Neural cell (in vitro differentiated cells): ENCODE data around the gene BTBD18. TPM values are rescaled to one million over a fixed set of nuclear protein-coding genes. Genes with fewer than 3 reads are reported as not detected.

ENCODE experiments used
- H2AFZ ChIP-seq: fragments of 200-600, 300-800 bp; sonication (generic), shearing (Covaris generic); 2 replicates; pipeline ENCODE4 v1.6.0; 2014; ENCODE audit warnings: low read depth, mild to moderate bottlenecking, antibody characterized with exemption, low read length, moderate library complexity
- H3F3A ChIP-seq: fragments of 200-600 bp; shearing (Covaris generic); 2 replicates; pipeline ENCODE4 v1.6.1; 2016; ENCODE audit warnings: mild to moderate bottlenecking, moderate library complexity, mixed read lengths, antibody characterized with exemption, low read length; ENCODE audit not compliant: insufficient read depth, poor library complexity, severe bottlenecking
- H3K27ac ChIP-seq: fragments of 200-600, 300-800 bp; sonication (generic), shearing (Covaris generic); 2 replicates; pipeline ENCODE4 v1.5.1; 2014; ENCODE audit warnings: mild to moderate bottlenecking, low read length, moderate library complexity
- H3K27me3 ChIP-seq: fragments of 300-800, 200-600 bp; sonication (generic), shearing (Covaris generic); 2 replicates; pipeline ENCODE4 v1.6.0; 2014; ENCODE audit warnings: mild to moderate bottlenecking, low read depth, low read length, moderate library complexity; ENCODE audit not compliant: insufficient read depth
- H3K36me3 ChIP-seq: fragments of 300-800, 200-600 bp; sonication (generic), shearing (Covaris generic); 2 replicates; pipeline ENCODE4 v1.5.1; 2014; ENCODE audit warnings: mild to moderate bottlenecking, antibody characterized with exemption, low read length, moderate library complexity; ENCODE audit not compliant: insufficient read depth
- H3K4me2 ChIP-seq: fragments of 300-800, 200-600 bp; sonication (generic), shearing (Covaris generic); 2 replicates; pipeline ENCODE4 v1.6.0; 2014; ENCODE audit warnings: mild to moderate bottlenecking, low read length
- H3K4me3 ChIP-seq: fragments of 300-800, 200-600 bp; sonication (generic), shearing (Covaris generic); 2 replicates; pipeline ENCODE4 v1.5.1; 2014; ENCODE audit warnings: mild to moderate bottlenecking, low read length, moderate library complexity
- H3K79me2 ChIP-seq: fragments of 200-600 bp; shearing (Covaris generic); replicated peaks from 2 replicates; pipeline ENCODE4 v1.6.0; 2014; ENCODE audit warnings: mild to moderate bottlenecking, low read length, moderate library complexity; ENCODE audit not compliant: insufficient read depth
- H3K9ac ChIP-seq: fragments of 300-800, 200-600 bp; sonication (generic), shearing (Covaris generic); 2 replicates; pipeline ENCODE4 v1.6.1; 2016; ENCODE audit warnings: mild to moderate bottlenecking, low read length, mixed read lengths
- H3K9me2 ChIP-seq: fragments of 200-600 bp; shearing (Covaris generic); 2 replicates; pipeline ENCODE4 v1.6.1; 2016; ENCODE audit warnings: mild to moderate bottlenecking, low read length, mixed read lengths; ENCODE audit not compliant: insufficient read depth
- H3K9me3 ChIP-seq: fragments of 200-600, 300-800 bp; sonication (generic), shearing (Covaris generic); 2 replicates; pipeline ENCODE4 v1.6.1; 2016; ENCODE audit warnings: mild to moderate bottlenecking, mixed run types, low read length, moderate library complexity, mixed read lengths
- H4K20me1 ChIP-seq: fragments of 200-600 bp; shearing (Covaris generic); 2 replicates; pipeline ENCODE4 v1.6.1; 2016; ENCODE audit warnings: mild to moderate bottlenecking, mixed run types; ENCODE audit not compliant: insufficient read depth
- EP300 ChIP-seq: fragments of 450-650 bp; conservative IDR thresholded peaks from 2 replicates; pipeline ENCODE4 v1.6.1; 2014; ENCODE audit warnings: antibody characterized with exemption, mild to moderate bottlenecking, moderate library complexity; ENCODE audit not compliant: poor library complexity, severe bottlenecking
- EZH2 ChIP-seq: fragments of 200-600, 300-800 bp; shearing (Covaris generic), sonication (generic); IDR thresholded peaks from 2 replicates; pipeline ENCODE4 v1.6.1; 2014; ENCODE audit warnings: antibody characterized with exemption, low read length, borderline replicate concordance, mild to moderate bottlenecking; ENCODE audit not compliant: insufficient read depth, poor library complexity, severe bottlenecking
- MXI1 ChIP-seq: fragments of 450-650 bp; conservative IDR thresholded peaks from 2 replicates; pipeline ENCODE4 v1.6.1; 2014; ENCODE audit warnings: antibody characterized with exemption, mild to moderate bottlenecking; ENCODE audit not compliant: poor library complexity, severe bottlenecking
- POLR2AphosphoS5 ChIP-seq: IDR thresholded peaks from 2 replicates; pipeline ENCODE4 v1.6.1; 2012
- RAD21 ChIP-seq: fragments of 450-650 bp; conservative IDR thresholded peaks from 2 replicates; pipeline ENCODE4 v1.6.1; 2014; ENCODE audit warnings: antibody characterized with exemption, mild to moderate bottlenecking, moderate library complexity
- SMC3 ChIP-seq: fragments of 450-650 bp; conservative IDR thresholded peaks from 2 replicates; pipeline ENCODE4 v1.6.1; 2014; ENCODE audit warnings: antibody characterized with exemption, mild to moderate bottlenecking, moderate library complexity; ENCODE audit not compliant: poor library complexity
- TAF1 ChIP-seq: IDR thresholded peaks from 2 replicates; pipeline ENCODE4 v1.6.1; 2012; ENCODE audit warnings: low read depth
- polyA plus RNA-seq: library from polyadenylated mRNA; depleted of rRNA; stranded (reverse); fragments of >200 nt; gene quantifications from 2 replicates; pipeline ENCODE4 v1.2.3, GENCODE V29; 2014
- TF ChIP-seq, protein P1 (sequence below): fragments of 450-650 bp; IDR thresholded peaks from 2 replicates; pipeline ENCODE4 v1.5.1; 2014; ENCODE audit warnings: antibody characterized with exemption, mild to moderate bottlenecking, moderate library complexity; ENCODE audit not compliant: poor library complexity, severe bottlenecking
- TF ChIP-seq, protein P2 (sequence below): IDR thresholded peaks from 2 replicates; pipeline ENCODE4 v1.6.1; 2012; ENCODE audit warnings: borderline replicate concordance

BTBD18 gene
- polyA plus RNA-seq, 1 donor from 2014 or later = not detected

DNA sequence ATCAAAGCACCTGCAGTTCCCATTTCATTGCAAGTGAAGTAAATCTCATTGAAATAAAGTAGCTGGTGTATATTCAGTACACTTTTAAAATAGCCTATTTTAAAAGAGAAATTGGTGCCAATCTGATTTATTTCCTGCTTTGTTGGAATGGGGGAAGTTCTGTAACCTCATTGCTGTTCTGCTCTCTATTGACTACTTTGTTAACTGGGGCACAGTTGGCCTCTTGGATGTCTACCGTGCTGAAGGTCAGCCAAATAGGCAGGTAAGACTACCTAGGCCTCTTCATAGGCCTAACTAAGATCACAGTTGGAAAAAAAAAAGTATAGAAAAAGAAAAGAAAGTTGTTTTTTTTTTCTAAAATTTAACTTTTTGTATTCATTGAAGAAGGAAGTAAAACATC lies 19.2 kb upstream of the BTBD18 start:
- Histone ChIP-seq H3K9me3 (no peaks in the 10 kb centered on the region), H2AFZ (no peak overlapping the region), H3K4me2 (no peak overlapping the region), H3K9ac (no peak overlapping the region), H3K36me3 (no peaks in the 10 kb centered on the region), H3K4me3 (no peak overlapping the region), H4K20me1 (no peaks in the 10 kb centered on the region), H3K27me3 (no peaks in the 10 kb centered on the region), H3F3A (no peaks in the 10 kb centered on the region), H3K27ac (no peak overlapping the region), H3K79me2 (peaks cover 93% of the 10 kb centered on the region), H3K9me2 (no peaks in the 10 kb centered on the region)
- TF ChIP-seq, protein P1, sequence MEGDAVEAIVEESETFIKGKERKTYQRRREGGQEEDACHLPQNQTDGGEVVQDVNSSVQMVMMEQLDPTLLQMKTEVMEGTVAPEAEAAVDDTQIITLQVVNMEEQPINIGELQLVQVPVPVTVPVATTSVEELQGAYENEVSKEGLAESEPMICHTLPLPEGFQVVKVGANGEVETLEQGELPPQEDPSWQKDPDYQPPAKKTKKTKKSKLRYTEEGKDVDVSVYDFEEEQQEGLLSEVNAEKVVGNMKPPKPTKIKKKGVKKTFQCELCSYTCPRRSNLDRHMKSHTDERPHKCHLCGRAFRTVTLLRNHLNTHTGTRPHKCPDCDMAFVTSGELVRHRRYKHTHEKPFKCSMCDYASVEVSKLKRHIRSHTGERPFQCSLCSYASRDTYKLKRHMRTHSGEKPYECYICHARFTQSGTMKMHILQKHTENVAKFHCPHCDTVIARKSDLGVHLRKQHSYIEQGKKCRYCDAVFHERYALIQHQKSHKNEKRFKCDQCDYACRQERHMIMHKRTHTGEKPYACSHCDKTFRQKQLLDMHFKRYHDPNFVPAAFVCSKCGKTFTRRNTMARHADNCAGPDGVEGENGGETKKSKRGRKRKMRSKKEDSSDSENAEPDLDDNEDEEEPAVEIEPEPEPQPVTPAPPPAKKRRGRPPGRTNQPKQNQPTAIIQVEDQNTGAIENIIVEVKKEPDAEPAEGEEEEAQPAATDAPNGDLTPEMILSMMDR = no peak
- TF ChIP-seq, protein P2, sequence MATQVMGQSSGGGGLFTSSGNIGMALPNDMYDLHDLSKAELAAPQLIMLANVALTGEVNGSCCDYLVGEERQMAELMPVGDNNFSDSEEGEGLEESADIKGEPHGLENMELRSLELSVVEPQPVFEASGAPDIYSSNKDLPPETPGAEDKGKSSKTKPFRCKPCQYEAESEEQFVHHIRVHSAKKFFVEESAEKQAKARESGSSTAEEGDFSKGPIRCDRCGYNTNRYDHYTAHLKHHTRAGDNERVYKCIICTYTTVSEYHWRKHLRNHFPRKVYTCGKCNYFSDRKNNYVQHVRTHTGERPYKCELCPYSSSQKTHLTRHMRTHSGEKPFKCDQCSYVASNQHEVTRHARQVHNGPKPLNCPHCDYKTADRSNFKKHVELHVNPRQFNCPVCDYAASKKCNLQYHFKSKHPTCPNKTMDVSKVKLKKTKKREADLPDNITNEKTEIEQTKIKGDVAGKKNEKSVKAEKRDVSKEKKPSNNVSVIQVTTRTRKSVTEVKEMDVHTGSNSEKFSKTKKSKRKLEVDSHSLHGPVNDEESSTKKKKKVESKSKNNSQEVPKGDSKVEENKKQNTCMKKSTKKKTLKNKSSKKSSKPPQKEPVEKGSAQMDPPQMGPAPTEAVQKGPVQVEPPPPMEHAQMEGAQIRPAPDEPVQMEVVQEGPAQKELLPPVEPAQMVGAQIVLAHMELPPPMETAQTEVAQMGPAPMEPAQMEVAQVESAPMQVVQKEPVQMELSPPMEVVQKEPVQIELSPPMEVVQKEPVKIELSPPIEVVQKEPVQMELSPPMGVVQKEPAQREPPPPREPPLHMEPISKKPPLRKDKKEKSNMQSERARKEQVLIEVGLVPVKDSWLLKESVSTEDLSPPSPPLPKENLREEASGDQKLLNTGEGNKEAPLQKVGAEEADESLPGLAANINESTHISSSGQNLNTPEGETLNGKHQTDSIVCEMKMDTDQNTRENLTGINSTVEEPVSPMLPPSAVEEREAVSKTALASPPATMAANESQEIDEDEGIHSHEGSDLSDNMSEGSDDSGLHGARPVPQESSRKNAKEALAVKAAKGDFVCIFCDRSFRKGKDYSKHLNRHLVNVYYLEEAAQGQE = no peak

DNA sequence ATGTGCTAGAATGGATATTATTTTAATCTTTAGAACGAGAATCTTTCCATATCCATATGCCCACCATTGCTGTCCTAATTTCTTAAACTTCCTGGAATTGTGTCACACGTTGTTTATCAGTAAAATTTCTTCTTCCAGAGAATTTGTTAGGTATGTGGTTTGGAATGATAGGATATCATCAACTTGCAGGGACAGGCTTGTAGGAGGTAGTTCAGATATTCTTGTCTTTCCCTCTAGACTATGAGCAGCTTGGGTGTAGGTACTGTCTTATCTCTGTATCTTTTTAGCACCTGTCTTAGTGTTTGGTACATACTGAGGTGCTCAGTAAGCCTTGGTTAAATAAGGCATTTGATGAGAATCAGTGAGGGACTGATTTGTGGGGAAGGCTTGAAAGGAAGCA lies 13.4 kb upstream of the BTBD18 start:
- no peaks in the 10 kb centered on the region for H3K36me3 ChIP-seq
- TF ChIP-seq MXI1 (no peak), TAF1 (no peak), SMC3 (no peak), RAD21 (no peak), EZH2 (no peak), POLR2AphosphoS5 (no peak), EP300 (no peak)
- TF ChIP-seq, protein P1 = no peak
- TF ChIP-seq, protein P2 = no peak
- no peaks in the 10 kb centered on the region for H3K27me3 ChIP-seq
- peak overlapping the region; percentile 92 for H3K4me2 ChIP-seq
- peaks cover 7% of the 10 kb centered on the region for H4K20me1 ChIP-seq
- no peaks in the 10 kb centered on the region for H3K9me2 ChIP-seq
- H3K9ac ChIP-seq = peak overlapping the region; percentile 87
- no peaks in the 10 kb centered on the region for H3K9me3 ChIP-seq
- H3K79me2 ChIP-seq = peaks cover 81% of the 10 kb centered on the region
- H3K27ac ChIP-seq = peak overlapping the region; percentile 93
- H3K4me3 ChIP-seq = peak overlapping the region; percentile 68
- H3F3A ChIP-seq = peaks cover 6% of the 10 kb centered on the region
- no peak overlapping the region for H2AFZ ChIP-seq
